ENCODE data around the gene CLMP.
"Not testable (repeated sequence)": the region's sequence is repeated elsewhere in the genome, so short reads cannot be mapped to it uniquely, and the experiment has no call there.

The CLMP gene

DNA sequence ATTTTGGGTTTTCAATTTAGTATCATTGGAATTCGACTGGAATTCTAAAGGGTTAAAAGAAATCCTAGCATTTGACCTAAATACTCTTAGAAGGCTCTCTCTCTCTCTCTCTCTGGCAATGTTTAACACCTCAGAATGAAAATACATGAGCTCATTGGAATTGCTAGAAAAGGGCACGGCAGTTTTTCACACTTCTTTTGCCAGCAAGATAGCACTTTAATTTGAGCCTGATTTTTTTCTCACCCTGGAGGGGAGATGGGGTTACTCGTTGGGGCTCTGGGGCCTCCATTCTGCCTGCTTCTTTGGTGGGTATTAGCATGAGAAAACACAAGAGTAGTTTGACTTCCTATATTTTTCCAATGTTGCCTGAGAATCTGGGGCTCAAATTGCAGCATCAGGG, 22.8 kb upstream of the CLMP start:
- DNase-seq (ENCODE audit: low read depth): no peak

DNA sequence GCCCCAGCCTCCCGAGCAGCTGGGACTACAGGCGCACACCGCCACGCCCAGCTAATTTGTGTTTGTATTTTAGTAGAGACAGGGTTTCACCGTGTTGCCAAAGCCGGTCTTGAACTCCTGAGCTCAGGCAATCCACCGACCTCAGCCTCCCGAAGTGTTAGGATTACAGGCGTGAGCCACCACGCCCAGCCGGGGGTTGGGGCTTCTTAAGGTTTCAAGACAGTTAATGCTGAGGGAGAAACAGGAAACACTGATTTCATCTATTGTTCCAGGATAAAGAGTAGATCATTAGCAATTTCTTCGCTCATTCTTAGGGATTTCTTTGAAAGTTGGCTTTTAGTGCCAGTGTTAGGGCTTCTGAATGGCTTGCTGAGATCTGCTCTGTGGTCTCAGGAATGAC, 21.2 kb upstream of the CLMP start:
- DNase-seq (ENCODE audit: low read depth): no peak

DNA sequence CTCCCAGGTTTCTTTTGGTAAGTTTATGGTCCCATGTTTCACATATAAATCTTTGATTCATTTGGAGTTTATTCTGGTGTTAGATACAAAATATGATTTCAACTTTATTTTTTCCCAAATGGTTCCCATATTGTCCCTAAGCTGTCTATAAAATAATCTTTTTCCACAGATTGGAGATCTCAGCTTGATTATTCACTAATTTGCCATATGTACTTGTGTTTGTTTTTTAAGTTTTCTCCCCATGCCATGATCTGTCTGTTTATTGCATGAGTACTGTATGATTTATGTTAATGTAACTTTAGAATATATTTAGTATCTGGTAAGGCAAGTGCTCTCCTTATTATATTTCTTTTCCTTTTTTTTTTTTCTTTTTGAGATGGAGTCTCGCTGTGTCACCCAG, 19.9 kb upstream of the CLMP start:
- DNase-seq (ENCODE audit: low read depth): no peak

DNA sequence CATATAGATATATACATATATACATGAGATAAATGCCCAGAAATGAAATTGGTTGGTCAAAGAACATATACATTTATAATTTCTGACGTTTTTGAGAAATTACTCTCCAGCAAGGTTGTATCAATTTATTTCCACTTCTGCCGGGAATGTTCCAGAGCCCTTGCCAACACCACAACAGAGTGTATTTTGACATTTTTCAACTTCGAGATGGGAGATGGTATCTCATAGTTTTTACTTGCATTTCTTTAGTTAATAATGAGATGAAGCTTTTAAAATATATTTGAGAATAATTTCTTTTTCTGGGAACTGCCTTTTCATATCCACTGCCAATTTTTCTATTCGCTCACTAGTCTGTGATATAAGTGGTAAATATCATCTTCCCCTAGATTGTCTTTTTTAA, 19.3 kb upstream of the CLMP start:
- no peak for DNase-seq (ENCODE audit: low read depth)

DNA sequence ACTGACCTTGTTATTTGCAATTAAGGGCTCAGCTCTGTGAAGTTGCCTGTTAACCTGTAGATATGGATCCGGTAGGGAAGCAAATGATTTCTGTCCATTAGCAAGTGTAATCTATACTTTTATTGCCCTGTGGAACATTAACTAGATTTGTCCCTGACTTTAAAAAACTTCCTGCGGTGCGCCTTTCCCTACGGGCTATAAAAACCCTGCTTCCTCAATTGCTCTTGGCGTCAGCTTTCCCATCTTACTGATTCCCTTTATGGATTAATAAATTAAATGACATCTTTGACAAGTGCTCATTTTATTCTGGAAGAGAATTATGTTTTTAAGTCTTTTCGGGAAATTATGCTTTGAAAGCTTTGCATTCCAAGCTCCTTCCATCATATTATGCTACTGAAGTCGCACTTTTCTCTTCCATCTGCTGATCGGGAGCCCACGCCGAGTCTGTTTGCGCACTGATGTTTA, 18.3 kb upstream of the CLMP start:
- no peak for DNase-seq (ENCODE audit: low read depth)

DNA sequence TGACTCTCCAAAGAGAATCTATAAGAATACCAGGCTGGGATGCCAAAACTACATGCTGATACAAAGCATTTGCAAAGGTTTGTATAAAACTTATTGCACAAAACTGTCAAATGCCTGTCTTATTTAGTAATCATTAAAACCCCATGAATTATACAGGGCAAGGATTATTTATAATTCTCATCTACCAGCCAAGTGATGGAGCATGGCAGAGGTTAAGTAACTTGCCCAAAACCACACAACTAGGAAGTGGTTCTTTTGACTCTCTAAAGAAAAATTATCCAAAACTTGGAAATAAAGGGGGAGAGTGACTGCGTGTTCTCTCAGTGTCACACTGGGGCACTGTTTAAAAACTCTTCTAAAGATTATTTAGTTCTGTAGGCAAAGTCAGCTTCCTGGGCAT, 17.4 kb upstream of the CLMP start:
- DNase-seq (ENCODE audit: low read depth): no peak

DNA sequence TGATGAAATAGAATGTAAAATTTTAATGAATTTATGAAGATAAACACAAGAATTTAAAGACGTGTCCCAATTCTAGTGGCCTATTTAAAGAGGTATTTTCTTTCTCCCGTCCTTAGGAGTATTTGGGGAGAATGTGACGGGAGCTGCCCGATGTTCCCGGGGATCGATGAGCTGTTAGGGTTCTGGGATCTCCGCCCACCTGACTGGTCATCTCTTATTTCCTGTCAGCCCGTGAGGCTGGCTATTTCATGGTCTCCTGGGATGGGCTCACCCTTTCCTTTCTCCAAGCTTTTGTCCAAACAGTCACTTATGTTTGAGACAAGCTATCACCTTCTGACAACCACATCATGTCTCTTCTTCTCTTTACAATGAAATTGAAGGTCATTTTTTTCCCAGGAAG, 16.9 kb upstream of the CLMP start:
- DNase-seq (ENCODE audit: low read depth): no peak

DNA sequence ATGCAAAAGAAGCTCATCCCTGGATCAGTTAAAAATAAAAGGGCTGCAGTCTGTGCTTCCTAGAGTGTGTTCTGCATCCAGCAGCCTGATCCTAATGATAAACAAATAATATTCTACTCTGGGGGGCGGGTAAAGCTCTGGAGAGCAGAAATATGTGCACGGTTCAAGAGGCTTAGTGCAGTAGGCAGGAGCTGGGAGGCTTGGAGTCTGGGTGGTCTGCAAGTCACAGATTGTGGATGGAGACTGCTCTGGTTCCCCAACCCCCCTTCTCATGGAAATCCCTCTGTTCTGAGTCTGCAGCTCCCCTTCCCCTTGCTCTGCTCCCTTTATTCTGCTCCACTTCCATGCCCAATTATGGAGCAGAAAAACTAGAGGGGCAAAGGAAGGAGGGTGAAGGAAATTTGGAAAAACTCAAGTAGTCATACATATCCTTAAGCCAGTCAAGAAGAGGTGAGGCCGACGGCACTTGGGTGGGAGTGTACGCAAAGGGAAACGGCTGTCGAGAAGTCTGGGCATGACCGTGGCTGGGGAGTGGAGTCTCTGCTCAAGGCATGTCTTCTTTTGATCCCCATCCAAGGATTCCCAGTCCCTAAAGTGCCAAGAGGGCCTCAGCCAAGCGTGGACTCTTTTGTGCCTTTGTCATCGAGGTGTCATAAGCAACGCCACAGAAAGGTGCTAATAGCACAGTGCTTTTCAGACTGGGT, 16.3 kb upstream of the CLMP start:
- DNase-seq (ENCODE audit: low read depth): no peak

DNA sequence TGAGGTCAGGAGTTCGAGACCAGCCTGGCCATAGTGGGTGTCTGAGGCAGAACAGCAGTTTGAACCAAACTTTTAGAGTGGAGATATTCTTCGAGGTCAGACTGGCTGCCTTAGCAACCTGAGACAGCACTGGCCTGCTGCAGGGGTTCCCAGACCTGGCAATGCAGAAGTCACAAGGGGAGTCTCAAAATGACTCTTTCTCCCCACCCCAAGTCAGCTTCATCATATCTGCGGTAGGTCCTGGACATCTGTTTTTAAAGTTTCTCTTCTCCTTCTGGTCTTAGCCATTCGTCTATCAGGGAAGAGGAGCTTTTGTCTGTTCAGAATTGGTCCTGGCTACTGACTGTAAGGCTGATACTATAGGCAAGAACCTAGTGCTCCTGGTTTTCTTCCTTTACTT, 14.5 kb upstream of the CLMP start:
- DNase-seq (ENCODE audit: low read depth): no peak

DNA sequence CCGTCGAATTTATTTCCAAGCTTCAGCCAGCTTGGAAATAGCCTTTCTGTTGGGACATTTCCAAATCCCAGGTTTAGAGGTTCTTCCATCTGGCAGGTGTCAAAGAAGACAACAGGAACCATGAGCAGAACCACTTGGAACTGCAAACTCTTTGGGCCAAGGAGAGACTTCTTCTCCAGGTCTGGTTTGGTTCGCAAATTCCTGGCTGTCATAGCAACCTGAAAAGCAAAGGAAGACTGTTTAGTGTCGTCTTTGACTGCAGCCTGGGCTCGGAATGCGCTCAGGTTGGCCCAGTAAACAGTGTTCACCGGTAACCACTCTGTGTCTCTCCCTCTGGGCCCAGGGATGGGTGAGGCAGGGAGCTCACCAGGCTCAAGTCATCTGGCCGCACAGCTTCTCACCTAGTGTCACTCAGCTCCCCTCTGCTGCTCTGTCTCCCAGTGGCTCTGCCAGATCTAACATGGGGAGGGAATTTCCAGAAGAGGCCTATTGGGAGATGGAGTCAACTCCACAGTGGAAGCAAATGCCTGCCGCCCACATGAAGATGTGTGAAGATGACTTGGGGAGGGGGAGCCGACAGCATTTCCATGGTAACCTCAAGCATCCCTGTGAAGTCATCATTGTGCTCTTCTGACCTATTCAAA, 11.9 kb upstream of the CLMP start:
- DNase-seq (ENCODE audit: low read depth): no peak

DNA sequence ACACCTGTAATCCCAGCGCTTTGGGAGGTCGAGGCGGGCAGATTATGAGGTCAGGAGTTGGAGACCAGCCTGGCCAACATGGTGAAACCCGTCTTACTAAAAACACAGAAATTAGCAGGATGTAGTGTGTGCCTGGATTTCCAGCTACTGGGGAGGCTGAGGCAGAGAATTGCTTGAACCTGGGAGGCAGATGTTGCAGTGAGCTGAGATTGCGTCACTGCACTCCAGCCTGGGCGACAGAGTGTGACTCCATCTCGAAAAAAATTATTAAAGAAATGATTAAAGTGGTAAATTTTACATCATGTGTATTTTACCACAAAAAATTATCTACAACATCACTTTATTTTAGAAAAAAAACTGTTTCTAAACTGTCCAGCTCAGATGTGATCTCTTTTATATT, 11.0 kb upstream of the CLMP start:
- not testable (repeated sequence) for DNase-seq (ENCODE audit: low read depth)

DNA sequence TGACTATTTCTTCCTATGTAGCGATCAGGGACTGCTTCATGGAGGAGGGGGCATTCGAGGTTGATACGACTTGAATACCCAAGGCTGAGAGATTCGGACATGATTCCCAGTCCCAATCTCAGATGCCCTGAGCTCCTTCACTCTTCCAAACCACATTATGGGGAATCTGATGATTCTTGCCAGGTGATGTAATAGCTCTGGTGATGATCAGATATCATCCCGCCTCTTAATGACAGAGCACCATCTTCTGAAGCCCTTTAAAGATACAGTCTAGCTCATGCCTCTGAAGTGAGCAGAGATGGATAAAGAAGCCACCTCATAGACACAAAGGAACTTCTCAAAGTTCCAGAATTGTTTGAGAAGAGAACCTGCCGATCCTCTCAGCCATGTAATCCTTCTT, 8.9 kb upstream of the CLMP start:
- DNase-seq (ENCODE audit: low read depth): no peak

DNA sequence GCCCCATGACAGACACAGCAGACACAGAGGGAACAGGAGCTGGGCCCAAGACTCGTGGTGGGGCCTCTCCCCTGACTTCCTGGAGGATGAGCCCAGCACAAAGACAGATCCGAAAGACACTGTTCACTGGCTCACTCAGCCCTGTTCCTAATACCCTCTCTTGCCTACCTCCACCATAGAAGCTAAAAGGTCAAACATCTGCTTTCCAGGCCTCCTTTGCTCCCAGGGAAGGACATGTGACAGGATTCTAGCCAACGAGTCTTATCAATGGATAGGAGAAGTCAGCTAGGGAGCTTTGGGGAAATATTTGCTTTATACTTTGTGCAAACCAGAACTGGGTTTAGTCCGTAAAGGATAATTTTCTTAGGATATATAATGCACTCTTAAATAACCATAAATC, 8.4 kb upstream of the CLMP start:
- DNase-seq (ENCODE audit: low read depth): no peak

DNA sequence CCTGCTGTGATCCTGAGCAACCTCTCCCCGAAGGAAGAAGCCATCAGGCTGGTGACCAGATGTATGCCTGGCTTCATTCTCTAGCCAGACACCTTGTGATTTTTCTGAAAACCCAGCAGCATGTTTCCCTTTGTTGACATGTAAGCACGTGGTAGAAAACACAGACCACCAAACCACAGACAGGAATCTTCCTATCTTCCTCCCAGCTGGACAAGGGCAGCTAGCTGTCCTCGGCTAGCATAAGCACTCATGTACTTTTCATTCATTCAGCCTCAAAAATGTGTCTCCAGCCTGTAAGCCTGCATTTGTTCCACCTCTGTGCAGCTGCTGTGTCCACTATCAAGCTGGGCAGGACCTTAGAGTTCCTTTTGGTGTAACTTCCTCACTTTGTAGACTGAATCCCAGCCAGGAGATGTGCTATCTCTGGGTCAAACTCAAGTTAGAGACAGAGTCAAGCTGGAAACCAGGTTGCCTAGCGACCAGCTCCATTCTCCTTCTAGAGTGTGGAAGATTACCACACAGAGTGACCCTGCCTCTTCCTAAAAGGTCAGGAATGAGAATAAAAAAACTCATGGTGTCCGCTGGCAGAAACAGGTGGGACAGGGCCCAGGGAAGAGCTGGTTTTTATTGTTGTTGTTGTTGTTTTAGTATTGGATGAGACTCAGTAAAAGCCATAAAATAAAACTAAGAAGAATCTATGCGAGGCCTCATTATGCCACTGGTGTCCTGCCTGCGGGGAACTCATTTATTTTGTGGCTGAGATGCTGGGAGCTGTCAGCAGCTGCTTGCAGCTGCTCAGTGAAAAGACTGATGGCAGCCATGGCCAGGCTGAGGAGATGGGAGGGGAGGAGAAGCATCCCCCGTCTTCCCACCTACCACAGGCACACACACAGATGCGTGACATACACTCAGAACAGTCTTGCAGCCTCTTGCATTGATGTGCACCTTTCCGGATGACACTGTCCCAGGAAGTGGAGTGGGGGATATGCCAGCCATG, 7.4 kb upstream of the CLMP start:
- no peak for DNase-seq (ENCODE audit: low read depth)

DNA sequence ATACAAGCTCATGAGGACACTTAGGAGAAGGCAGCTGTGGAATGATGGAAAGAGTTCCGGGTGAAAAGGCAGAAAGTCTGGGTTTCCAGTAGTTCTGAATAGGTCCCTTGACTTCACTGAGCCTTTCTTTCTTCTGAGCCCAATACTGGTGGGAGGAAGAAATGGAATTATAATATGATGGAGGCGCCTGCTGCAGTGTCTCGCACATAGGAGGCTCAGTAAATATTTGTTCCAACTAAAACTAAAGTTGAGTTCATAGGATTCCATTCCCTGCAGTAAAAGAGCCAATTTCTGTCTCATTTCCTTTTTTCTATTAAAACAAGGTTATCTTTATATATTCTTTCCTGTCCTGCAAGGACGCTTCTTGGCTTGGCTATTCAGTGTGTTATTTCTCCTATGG, 5.2 kb upstream of the CLMP start:
- DNase-seq (ENCODE audit: low read depth): no peak

DNA sequence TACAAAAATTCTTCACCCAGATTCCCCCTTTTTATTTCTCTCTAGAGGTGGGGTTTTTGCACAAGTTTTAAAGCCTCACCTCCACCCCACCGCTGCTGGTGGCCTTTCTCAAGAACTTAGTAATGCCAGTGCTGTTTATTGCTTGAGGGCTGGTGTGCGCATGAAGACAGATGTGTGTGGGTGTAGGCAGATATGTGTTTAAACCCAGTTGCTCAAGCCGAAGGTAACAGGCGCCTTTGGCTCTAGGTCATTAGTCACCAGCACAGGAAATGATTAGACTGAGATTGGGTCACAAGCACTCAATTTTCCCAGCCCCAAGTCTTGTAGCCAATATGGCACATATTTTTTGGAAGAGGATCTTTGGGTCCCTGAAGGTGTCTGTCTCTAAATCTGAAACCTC, 2.7 kb upstream of the CLMP start:
- DNase-seq (ENCODE audit: low read depth): no peak

DNA sequence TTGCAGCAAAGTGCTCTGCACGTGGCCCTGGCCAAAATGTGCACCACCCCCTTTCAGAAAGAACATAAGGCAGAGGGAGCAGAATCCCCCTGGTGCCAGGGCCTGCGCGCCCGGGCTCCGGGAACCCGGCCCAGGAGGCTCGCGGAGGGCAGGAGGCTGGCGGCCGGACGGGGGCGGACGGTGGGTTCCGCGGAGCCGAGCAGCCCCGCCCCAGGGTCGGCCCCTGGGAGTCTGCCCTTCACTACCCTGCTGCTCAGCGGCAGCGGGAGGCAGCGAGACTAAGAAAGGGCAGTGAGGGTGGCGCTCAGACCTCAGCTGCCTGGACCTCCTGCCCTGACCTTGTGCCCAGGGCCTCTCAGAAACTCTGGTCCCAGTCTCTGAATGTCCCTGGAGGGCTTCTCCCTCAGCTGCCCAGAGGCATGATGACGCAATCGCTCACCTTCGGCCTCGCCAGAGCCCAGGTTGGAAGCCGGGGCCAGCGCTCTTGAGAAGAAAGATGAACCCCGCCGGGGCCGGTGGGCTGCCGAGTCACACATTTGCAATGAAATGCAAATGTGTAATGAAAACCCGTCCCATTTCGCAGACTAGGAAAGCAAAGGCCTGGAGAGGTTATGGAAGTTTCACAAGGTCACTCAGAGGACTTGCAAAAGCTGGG, 1.1 kb upstream of the CLMP start:
- no peak for DNase-seq (ENCODE audit: low read depth)

DNA sequence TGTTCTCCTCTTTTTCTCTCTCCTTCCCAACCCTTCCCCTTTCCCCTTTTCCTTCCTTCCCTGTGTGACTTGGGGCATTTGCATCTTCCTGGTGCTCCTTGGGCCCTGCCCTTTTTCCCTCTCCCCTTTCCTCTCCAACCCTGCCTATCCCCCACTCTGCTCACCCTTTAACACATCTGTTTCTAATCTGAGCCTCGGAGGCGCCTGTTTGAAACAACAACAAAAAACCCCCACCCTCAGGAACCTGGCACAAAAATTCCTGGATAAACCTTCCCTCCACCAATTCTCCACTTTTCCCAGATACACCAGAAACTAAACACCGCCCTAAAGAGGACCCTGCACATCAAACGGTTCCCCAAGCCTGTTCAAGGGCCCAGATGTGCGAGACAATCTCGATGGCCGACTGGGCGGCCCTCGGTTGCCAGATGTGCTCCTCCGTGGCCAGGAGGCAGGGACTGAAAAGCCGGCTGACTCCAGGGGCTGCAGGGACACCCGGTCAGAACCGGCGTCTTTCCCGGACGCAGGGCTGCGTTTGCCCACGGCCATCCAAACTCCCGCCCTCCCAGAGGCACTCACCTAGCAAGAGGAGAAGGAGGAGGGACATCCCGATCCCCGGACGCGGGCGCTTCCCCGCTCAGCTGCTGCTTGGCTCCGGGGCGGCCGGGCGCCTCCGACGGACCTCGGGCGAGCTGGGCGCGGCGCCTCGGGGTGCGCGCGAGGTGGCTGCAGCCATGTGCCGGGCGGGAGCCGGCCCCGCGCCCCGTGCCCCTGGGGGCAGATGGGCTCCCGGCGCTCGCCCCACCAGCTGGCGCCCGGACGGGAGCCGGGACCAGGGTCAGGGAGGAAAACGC, 486 bp downstream of the CLMP start:
- no peak for DNase-seq (ENCODE audit: low read depth)

DNA sequence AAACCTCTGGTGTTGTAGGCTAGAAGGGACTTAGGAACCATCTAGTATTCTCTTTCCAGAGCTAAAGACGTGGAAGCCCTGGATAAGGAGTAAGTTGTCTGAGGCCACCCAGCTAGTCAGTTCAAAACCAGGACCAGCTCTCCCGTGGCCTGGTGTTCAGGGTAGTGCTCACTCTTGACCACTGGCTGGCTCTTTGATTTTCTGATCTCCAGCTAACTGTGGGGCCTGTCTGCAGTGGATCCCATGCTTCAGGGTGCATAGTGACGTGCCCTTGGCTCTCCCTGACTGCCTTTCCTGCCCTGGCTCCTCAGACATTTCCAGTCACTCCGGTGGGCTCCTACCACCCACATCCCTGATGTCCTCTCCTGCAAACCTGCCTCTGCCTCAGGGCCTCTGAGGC, 1.3 kb downstream of the CLMP start:
- DNase-seq (ENCODE audit: low read depth): no peak

DNA sequence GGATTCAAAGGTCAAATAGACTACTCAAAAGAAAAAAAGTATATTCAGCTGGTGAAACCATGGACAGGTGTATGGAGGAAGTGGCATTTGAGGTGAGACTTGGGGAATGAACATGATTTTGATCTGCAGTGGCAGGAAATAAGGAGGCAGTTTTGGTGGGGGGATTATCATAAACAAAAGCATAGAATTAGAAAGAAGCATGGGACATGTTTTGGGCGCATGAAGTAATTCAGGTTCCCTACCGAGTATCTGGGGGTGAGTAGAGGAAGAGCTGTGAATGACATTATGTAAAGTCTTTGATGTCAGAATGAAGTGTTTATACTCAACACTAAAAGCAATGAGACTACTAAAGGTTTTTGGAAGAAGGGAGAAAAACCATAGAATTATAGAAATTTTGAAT, 3.1 kb downstream of the CLMP start:
- no peak for DNase-seq (ENCODE audit: low read depth)

DNA sequence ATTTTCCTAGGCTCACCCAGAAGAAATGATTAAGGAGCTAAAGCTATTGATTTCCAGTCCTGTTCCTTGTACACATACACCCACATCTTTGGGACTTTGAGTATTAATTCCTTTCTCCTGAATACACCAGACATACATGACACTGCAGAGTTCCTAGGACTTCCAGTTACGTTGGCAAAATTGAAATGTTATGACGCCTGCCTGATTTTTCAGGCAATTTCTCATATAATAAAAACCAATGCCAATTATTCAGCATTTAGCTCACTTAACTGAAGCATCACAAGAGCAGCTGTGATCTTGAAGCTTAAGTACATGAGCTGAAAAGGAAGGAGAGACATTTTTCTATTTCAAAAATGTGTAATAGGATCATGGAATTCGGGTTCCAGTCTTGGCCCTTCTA, 4.5 kb downstream of the CLMP start:
- DNase-seq (ENCODE audit: low read depth): no peak

All from activated T-helper 1 cell treated with Interleukin-2 at 50 U/mL for 16 hours (primary cell).